Stimulated activated effector memory CD8-positive, alpha-beta T cell treated with anti-CD3 and anti-CD28 coated beads, Interleukin-12 subunit alpha, Interleukin-12 subunit beta, amount 100 ng/mL, for 72 hours (primary cell): ENCODE results near the gene LAPTM5.

Source experiments
- ATAC-seq: fragments of 150-1000 bp; cut with Tn5 transposase; 2 replicates; pipeline ENCODE4 v1.10.0; 2021
- DNase-seq, 2 donors: peaks; one replicate each; pipeline ENCODE4 v3.0.0; 2021 to 2022; ENCODE audit warnings: low spot score in 2 of 2
- H3K27ac Mint-ChIP-seq: one replicate; pipeline ENCODE4 v1.8.0; 2022; ENCODE audit warnings: mild to moderate bottlenecking, mixed read lengths
- H3K36me3 Mint-ChIP-seq: one replicate; pipeline ENCODE4 v1.8.0; 2022; ENCODE audit warnings: mild to moderate bottlenecking, mixed read lengths
- H3K4me1 Mint-ChIP-seq: one replicate; pipeline ENCODE4 v1.8.0; 2022; ENCODE audit warnings: mixed read lengths
- H3K4me3 Mint-ChIP-seq: one replicate; pipeline ENCODE4 v1.8.0; 2022; ENCODE audit warnings: mild to moderate bottlenecking, mixed read lengths
- H3K9me3 Mint-ChIP-seq: one replicate; pipeline ENCODE4 v1.8.0; 2022; ENCODE audit warnings: mixed read lengths

The LAPTM5 gene

DNA sequence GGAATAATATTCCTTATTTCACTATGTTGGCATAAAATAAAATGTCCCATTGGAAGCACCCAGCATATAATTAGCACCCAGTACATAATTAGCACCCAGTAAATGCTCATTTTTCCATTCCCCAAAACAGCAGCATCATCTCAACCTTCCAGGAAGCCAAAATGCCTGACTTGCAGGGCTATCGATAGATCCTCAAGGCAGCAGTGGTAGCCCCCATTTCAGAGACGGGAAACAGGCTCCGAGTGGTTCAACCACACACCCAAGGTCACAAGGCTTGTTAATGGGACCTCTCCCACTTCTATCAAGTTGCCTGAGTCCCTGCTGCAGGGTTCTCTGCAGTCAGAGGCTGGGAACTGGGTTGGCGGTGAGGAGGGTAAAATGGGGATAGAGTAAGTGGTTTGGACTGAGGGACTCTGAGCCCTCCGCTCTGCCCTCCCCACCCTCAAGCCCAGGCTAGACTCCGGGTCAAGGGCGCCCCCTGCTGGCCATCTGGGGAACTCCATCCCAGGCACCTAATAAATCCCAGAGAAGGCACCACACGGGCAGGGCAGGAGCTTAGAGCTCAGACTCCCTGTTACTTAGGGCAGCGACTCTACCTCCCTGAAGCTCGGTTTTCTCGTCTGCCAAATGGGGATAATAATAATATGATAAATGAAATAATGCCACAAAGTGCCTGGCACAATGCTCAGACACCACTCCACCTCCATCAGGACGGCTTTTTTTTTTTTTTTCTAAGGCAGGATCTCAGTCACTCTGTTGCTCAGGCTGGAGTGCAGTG lies 21.9 kb upstream of the LAPTM5 start:
- DNase-seq = peak; percentile 98 to 99
- Mint-ChIP-seq H3K36me3 (peaks cover 7% of the 10 kb centered on the region), H3K27ac (peak overlapping the region; percentile 43), H3K4me3 (no peak overlapping the region), H3K4me1 (peaks cover 6% of the 10 kb centered on the region), H3K9me3 (no peaks in the 10 kb centered on the region)
- peak; percentile 89 for ATAC-seq

DNA sequence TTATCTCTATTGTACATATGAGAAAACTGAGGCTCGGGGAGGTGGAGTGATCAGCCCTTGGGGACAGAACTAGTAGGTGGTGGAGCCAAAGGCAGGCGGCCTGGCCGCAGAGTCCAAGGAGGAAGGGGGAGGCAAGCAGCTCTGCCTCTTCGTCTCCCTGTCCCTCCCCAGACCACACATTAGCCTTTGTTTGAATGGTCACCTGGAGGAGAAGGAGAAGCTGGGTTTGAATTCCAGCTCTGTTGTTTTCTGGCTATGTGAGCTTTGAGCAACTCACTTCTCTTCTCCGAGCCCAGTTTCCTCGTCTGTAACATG lies 21.4 kb upstream of the LAPTM5 start:
- peak overlapping the region; percentile 43 for H3K27ac Mint-ChIP-seq

DNA sequence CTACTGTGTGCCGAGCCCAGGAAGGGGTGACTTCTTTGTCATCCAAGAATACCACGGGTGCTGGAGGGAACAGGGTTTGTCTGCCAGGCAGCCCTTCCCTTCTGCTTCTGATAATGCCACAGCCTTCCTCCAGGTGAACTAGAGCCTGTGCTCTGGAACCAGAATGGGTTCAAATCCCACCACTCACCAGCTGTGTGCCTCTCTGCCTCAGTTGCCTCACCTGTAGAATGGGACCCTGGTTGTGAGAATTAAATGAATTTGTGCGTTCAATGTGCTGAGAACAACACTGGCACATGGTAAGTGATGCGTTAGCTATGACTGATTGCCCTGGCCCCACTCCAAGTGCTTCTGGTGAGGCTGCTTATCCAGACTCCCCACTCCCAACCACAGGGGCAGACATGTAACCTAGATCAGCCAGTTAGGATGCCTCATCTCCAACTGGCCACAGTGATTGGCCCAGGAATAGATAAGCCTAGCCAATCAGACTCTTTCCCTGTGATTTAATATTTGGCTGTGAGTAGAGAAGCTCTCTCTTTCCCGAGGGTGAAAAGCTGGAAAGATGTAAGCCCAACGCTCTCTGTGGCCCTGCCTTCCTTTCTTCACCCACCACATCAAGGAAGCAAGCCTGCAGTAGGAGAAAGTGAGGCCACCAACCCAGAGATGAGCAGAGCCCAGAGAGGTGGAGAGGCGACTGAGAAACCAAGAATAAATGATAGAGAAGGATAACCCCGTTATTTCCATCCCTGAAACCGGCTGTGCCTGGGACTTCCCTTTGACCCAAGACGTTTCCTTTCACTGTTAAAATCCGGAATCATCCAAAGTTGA lies 20.8 kb upstream of the LAPTM5 start:
- no peak for DNase-seq
- Mint-ChIP-seq H3K27ac (no peak overlapping the region), H3K4me1 (peaks cover 6% of the 10 kb centered on the region)

More for the DNA sequence above, 21.4 kb upstream of the LAPTM5 start:
- Mint-ChIP-seq H3K36me3 (peaks cover 7% of the 10 kb centered on the region), H3K4me1 (peaks cover 6% of the 10 kb centered on the region), H3K9me3 (no peaks in the 10 kb centered on the region), H3K4me3 (no peak overlapping the region)
- no peak for ATAC-seq
- no peak for DNase-seq

DNA sequence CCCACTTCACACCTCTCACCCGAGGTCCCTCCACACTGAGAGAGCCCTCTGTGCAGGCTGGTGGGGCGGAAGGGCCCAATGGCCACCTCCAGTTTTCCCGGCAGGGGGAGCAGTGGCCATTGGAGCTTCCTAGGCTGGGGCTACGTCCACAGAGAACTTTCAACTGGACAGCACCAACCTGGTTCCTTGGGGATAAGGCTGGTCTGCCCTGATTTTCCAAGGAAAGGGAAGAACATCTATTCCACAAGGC lies 20.3 kb upstream of the LAPTM5 start:
- H3K27ac Mint-ChIP-seq = no peak overlapping the region
- ATAC-seq = no peak
- H3K4me1 Mint-ChIP-seq = peaks cover 6% of the 10 kb centered on the region
- DNase-seq = no peak
- no peaks in the 10 kb centered on the region for H3K9me3 Mint-ChIP-seq
- peaks cover 7% of the 10 kb centered on the region for H3K36me3 Mint-ChIP-seq
- no peak overlapping the region for H3K4me3 Mint-ChIP-seq

More for the DNA sequence above, 20.8 kb upstream of the LAPTM5 start:
- ATAC-seq = peak; percentile 41
- Mint-ChIP-seq H3K4me3 (no peak overlapping the region), H3K36me3 (peaks cover 7% of the 10 kb centered on the region), H3K9me3 (no peaks in the 10 kb centered on the region)

DNA sequence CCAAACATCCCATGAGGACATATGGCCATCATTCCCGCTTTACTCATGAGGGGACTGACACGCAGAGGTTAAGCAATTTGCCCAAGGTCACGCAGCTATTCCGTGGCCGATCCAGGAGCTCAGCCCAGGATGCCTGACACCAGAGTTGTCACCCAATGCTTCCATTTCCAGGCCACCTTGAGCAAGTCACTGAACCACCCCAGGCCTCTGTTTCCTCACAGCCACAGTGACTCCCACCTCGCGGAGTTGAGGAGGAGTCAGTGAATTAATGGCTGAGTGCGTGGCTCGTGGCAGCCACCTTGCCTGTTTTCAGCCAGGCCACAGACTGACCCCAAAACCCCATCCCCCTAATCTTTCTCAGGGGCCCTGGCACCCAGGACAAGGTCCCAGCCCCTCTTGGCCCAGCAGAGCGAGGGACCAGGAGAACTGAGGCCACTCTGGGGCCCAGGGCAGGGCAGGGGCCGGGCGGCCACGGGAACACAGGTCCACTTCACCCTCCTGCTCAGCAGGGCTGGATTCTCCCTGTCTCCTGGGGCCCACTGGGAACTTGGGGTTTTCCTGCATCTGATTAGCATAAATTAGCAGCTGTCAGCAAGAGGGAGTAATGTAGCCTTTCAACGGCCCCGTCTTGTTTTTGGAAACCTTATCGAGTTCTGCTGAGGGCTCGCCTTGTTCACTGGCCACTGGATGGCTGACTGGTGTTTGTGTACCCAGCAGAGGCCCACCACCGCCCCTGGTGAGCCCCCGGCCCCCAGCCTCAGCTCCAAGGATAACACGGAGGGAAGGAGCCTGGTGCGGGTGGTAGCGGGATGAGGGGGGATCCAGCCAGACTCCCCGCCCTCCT lies 19.7 kb upstream of the LAPTM5 start:
- DNase-seq (no peak), ATAC-seq (no peak)
- no peak overlapping the region for H3K27ac Mint-ChIP-seq
- peaks cover 6% of the 10 kb centered on the region for H3K4me1 Mint-ChIP-seq
- H3K4me3 Mint-ChIP-seq = no peak overlapping the region
- H3K9me3 Mint-ChIP-seq = no peaks in the 10 kb centered on the region
- peaks cover 7% of the 10 kb centered on the region for H3K36me3 Mint-ChIP-seq

DNA sequence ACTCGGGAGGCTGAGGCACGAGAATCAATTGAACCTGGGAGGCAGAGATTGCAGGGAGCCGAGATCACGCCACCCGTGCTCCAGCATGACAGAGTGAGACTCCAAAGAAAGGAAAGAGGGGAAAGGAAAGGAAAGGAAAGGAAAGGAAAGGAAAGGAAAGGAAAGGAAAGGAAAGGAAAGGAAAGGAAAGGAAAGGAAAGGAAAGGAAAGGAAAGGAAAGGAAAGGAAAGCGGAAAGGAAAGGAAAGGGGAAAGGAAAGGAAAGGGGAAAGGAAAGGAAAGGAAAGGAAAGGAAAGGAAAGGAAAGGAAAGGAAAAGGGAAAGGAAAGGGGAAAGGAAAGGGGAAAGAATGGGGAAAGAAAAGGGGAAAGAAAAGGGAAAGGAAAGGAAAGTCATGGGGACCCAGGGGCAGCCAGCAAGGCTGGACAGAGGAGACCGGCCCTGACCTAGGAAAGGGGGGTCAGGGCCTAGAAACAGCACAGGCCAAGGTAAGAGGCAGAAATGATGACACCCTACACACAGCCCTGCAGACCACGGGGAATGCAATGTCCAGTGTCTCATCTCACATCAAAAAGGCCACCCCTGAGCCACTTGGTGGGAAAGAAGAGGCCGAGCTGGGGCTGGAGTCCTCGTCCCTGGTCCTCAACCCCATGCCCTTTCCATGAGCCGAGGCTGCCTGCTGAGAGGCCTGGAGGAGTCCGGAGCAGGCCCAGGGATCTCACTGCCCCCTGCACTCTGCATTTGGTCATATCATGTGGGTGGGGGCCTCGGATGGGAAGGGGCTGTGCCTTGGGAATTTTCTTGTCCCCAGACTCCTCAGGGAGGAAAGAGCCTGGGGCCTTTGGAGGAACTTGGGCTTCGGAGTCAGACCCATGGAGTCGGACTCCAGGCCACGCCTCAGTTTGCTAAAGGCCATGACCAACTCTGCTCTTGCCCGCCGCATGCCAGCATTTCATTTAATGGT lies 18.8 kb upstream of the LAPTM5 start:
- no peak overlapping the region for H3K4me3 Mint-ChIP-seq
- H3K27ac Mint-ChIP-seq = peak overlapping the region; percentile 4
- H3K36me3 Mint-ChIP-seq = peaks cover 7% of the 10 kb centered on the region
- peaks cover 6% of the 10 kb centered on the region for H3K4me1 Mint-ChIP-seq
- DNase-seq = no peak
- no peak for ATAC-seq
- H3K9me3 Mint-ChIP-seq = no peaks in the 10 kb centered on the region

DNA sequence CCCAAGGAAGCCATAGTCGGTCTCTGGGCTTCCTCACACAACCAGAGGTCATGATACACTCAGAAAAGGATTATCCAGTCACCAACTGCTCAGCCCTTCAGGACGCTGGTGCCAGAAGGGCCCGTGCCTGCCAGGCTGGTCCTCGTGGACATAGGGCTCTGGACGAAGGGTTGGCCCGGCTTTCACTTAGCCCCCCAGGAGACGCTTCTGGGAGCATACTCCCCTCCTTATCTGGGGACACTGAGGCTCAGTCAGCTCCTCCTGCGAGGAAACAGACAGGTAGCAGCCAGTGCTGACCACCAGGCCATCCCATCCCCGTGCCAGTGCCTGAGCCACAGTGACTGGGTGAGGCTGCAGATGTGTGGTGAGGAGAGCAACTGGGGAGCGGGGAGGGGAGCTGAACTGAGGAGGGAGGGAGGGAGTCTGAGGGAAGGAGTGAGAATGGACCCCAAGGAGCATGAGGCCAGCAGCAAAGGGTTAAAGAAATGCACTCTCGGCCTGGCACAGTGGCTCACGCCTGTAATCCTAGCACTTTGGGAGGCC lies 17.9 kb upstream of the LAPTM5 start:
- Mint-ChIP-seq H3K36me3 (peaks cover 7% of the 10 kb centered on the region), H3K9me3 (no peaks in the 10 kb centered on the region), H3K4me1 (peaks cover 6% of the 10 kb centered on the region), H3K4me3 (no peak overlapping the region), H3K27ac (peak overlapping the region; percentile 4)
- ATAC-seq = no peak
- DNase-seq = no peak

DNA sequence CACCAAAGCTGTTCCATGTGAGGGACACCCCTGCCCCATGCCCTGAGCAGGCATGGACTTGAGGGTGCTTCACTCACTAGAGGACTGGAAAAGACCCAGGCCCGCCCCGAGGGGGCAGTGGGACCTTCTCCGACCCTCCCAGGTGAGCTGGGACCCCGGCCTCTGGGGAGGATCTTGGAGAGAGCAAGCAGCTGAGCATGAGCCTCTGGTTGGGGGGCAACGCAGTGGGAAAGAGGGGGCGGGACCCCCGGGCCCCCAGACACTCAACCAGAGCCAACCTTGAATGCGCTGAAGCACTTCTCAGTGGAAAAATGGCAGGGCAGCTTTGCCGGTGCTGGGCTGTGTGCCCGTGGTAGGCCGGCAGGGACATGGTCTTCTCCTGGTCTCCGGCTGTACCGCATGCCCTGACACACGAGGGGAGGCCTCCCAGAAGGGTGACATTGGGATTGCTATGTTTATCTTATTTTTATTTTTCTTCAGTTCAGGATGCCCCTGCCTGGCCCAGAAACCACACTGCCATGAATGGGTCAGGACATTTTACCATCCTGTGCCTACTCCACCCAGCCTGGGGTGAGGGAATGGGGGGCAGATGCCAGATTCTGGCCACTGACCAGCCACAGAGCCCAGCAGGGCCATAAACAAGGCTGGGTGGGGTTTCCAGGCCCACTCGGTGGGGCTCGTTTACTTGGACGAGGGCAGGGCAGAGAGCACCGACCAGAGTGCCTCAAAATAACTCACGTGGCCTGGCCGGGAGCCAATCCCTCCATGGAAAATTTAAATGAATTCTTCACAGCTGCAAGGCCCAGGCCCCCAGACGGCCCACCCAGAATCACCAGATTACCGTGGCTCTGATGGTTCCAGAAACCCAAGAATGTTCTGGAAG lies 17.2 kb upstream of the LAPTM5 start:
- DNase-seq (no peak), ATAC-seq (no peak)
- Mint-ChIP-seq H3K4me3 (no peak overlapping the region), H3K4me1 (peaks cover 6% of the 10 kb centered on the region), H3K36me3 (peaks cover 5% of the 10 kb centered on the region), H3K27ac (no peak overlapping the region), H3K9me3 (no peaks in the 10 kb centered on the region)

DNA sequence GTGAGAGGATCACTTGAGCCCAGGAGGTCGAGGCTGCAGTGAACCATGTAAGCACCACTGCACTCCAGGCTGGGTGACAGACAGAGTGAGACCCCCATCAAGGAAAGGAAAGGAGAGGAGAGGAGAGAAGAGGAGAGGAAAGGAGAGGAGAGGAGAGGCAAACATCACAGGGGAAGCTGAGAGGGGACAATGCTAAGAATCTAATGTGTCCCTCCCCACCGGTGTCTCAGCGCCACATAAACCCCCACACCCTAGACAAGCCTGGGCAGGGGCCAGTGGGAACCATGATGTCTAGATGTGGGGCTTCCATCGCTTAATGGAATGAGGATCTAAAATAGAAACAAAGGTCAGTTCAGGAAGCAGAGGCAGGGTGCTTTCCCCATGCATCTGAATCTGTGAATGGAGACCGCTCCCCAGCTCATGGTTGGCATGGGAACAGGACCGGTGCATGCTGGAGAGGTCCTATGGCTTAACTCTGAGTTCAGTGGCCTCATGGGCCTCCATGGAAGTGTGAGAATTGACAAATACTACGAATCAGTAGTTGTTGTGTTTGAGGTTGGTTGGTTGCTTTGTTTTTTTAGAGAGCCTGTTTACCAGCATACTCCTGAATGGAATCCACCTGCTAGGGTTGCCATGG lies 16.3 kb upstream of the LAPTM5 start:
- H3K4me3 Mint-ChIP-seq = no peak overlapping the region
- no peak for ATAC-seq

DNA sequence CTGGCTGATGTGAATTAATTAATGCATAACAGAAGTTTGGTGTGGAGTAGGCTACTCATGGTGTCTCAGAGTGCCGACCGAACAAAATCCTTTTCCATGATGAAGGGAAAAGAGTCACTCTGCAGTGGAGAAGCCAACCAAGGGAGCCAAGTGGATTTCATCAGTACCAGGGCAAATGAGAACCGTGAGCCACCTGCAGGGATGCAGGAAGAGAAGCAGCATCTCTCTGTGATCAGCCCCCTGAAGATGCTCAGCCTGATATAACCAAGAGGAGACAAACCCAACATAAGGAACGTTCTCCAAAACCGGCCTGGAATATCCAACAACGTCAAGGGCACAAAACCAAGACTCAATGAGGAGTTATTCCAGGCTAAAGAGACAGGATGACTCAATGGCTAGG lies 13.4 kb upstream of the LAPTM5 start:
- no peak for ATAC-seq
- no peak overlapping the region for H3K4me3 Mint-ChIP-seq
- no peak overlapping the region for H3K27ac Mint-ChIP-seq
- peaks cover 5% of the 10 kb centered on the region for H3K36me3 Mint-ChIP-seq
- no peaks in the 10 kb centered on the region for H3K9me3 Mint-ChIP-seq
- H3K4me1 Mint-ChIP-seq = peaks cover 6% of the 10 kb centered on the region
- DNase-seq = no peak

More for the DNA sequence above, 16.3 kb upstream of the LAPTM5 start:
- H3K9me3 Mint-ChIP-seq = no peaks in the 10 kb centered on the region
- no peak for DNase-seq
- H3K4me1 Mint-ChIP-seq = peaks cover 6% of the 10 kb centered on the region
- H3K36me3 Mint-ChIP-seq = peaks cover 2% of the 10 kb centered on the region
- no peak overlapping the region for H3K27ac Mint-ChIP-seq

DNA sequence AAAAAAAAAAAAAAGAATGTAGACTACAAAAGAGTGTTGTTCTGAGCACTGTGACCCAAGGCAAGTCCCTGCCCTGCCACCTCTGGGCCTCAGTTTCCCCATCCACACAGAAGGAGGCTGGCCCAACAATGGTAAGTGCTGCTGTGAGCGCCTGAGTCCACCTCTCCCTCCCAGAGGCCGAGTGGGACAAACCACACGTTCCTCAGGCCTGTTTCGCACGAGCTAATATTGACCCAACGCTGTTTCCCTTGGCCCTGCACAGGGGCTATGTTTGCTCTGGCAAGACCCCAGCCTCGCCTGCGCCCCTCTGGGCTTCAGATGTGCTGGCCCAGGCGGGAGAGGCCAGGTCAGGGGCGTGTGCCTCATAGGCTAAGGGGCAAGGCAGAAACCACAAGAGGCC lies 12.6 kb upstream of the LAPTM5 start:
- Mint-ChIP-seq H3K4me3 (no peak overlapping the region), H3K27ac (no peak overlapping the region), H3K36me3 (peaks cover 5% of the 10 kb centered on the region), H3K9me3 (no peaks in the 10 kb centered on the region), H3K4me1 (peaks cover 13% of the 10 kb centered on the region)
- no peak for ATAC-seq
- DNase-seq = no peak

DNA sequence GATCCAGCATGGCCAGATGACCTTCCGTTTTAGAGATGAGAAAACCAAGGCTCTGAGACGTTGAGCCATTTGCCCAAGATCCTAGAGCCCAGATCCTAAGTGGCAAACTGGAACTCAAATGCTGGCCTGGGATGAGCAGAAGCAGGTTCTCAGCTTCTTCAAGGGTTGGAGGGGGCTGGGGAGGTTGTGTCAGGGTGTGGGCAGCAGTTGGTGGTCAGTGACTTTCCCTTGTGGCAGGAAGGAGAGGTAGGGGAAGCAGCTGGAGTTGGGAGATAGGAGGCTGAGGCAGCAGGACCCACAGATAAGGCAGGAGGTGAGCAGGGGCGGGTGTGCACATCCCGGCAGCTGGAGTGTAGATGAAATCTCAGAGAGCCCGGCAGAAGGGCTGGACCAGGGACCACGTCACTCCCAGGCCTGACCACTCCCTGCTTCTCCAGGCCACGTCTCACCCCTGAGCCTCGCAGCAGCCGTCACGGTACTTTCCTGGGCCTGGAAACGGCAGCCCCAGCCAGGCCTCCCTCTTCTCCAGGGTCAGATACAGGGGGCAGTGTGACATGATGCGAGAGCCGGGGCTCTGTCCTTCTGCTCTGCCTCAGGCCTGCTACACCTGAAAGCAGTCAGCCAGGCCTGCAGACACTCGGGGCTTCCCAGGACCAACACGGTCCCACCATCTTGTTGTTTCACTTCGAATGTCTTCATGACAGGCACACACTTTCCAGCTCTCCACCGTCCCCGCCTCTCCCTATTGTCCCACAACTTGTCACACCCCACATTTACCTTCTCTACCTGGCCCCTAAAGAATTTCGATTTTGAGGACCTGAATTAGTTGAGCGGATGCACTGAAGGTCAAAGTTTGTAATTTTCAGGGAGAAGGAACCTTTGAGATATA lies 11.5 kb upstream of the LAPTM5 start:
- no peak for ATAC-seq
- Mint-ChIP-seq H3K4me3 (no peak overlapping the region), H3K27ac (peak overlapping the region; percentile 70), H3K36me3 (peaks cover 5% of the 10 kb centered on the region), H3K9me3 (no peaks in the 10 kb centered on the region), H3K4me1 (peaks cover 13% of the 10 kb centered on the region)
- no peak for DNase-seq
